Skin epidermis (tissue), 12 donors: ENCODE measurements around the gene C2orf72.
"Not testable (repeated sequence)": the region's sequence is repeated elsewhere in the genome, so short reads cannot be mapped to it uniquely, and the experiment has no call there.

Experiments used
- H3K27ac ChIP-seq, 21 experiments: fragments of 200-600 bp; sonication (generic) in 11 of 21; one replicate each; pipeline ENCODE4 v1.5.0; 2020; ENCODE audit warnings: mild to moderate bottlenecking in 3 of 21, inconsistent platforms in 2 of 21, moderate library complexity in 2 of 21
- H3K4me3 ChIP-seq, 7 experiments: fragments of 200-600 bp; sonication (generic) in 2 of 7; one replicate each; pipeline ENCODE4 v1.5.0; 2020; ENCODE audit warnings: inconsistent platforms in 2 of 7, mild to moderate bottlenecking in 2 of 7, moderate library complexity in 1 of 7

C2orf72 gene

GRCh38 chr2:231011526-231011925 is 25.8 kb upstream of the C2orf72 start:
- no peak overlapping the region for H3K4me3 ChIP-seq
- H3K27ac ChIP-seq = no peak overlapping the region

GRCh38 chr2:231012463-231012862 is 24.9 kb upstream of the C2orf72 start:
- Histone ChIP-seq H3K27ac (no peak overlapping the region), H3K4me3 (no peak overlapping the region)

GRCh38 chr2:231013820-231014219 is 23.5 kb upstream of the C2orf72 start:
- H3K4me3 ChIP-seq = no peak overlapping the region
- H3K27ac ChIP-seq = no peak overlapping the region

GRCh38 chr2:231015478-231015877 is 21.8 kb upstream of the C2orf72 start:
- Histone ChIP-seq H3K4me3 (no peak overlapping the region), H3K27ac (no peak overlapping the region)

- Histone ChIP-seq H3K4me3 (no peak overlapping the region), H3K27ac (no peak overlapping the region)
Measured at GRCh38 chr2:231015926-231016325, 21.4 kb upstream of the C2orf72 start.

- Histone ChIP-seq H3K4me3 (no peak overlapping the region), H3K27ac (no peak overlapping the region)
Measured at GRCh38 chr2:231016566-231017230, 20.6 kb upstream of the C2orf72 start.

GRCh38 chr2:231017231-231017598 is 20.1 kb upstream of the C2orf72 start:
- H3K4me3 ChIP-seq = no peak overlapping the region
- no peak overlapping the region for H3K27ac ChIP-seq

GRCh38 chr2:231018184-231018583 is 19.1 kb upstream of the C2orf72 start:
- H3K4me3 ChIP-seq = no peak overlapping the region
- no peak overlapping the region for H3K27ac ChIP-seq

- H3K27ac ChIP-seq = not testable (repeated sequence)
Measured at GRCh38 chr2:231025059-231025458, 12.3 kb upstream of the C2orf72 start.

GRCh38 chr2:231028889-231029288 is 8.4 kb upstream of the C2orf72 start:
- Histone ChIP-seq H3K4me3 (no peak overlapping the region), H3K27ac (no peak overlapping the region)

More at GRCh38 chr2:231025059-231025458, 12.3 kb upstream of the C2orf72 start:
- not testable (repeated sequence) for H3K4me3 ChIP-seq

GRCh38 chr2:231029563-231029962 is 7.8 kb upstream of the C2orf72 start:
- H3K4me3 ChIP-seq = no peak overlapping the region
- H3K27ac ChIP-seq = no peak overlapping the region

- Histone ChIP-seq H3K4me3 (no peak overlapping the region), H3K27ac (no peak overlapping the region)
Measured at GRCh38 chr2:231030725-231031124, 6.6 kb upstream of the C2orf72 start.

GRCh38 chr2:231032575-231033140 is 4.7 kb upstream of the C2orf72 start:
- no peak overlapping the region for H3K27ac ChIP-seq
- no peak overlapping the region for H3K4me3 ChIP-seq

GRCh38 chr2:231033147-231034132 is 3.9 kb upstream of the C2orf72 start:
- H3K4me3 ChIP-seq = no peak overlapping the region
- no peak overlapping the region for H3K27ac ChIP-seq

- Histone ChIP-seq H3K27ac (no peak overlapping the region), H3K4me3 (no peak overlapping the region)
Measured at GRCh38 chr2:231034291-231034882, 2.9 kb upstream of the C2orf72 start.

- Histone ChIP-seq H3K27ac (no peak overlapping the region), H3K4me3 (no peak overlapping the region)
Measured at GRCh38 chr2:231036131-231036530, 1.2 kb upstream of the C2orf72 start.

- H3K4me3 ChIP-seq = no peak overlapping the region
- no peak overlapping the region for H3K27ac ChIP-seq
Measured at GRCh38 chr2:231036578-231037106, 681 bp upstream of the C2orf72 start.

GRCh38 chr2:231037731-231038482 is 584 bp downstream of the C2orf72 start:
- Histone ChIP-seq H3K4me3 (no peak overlapping the region), H3K27ac (no peak overlapping the region)

GRCh38 chr2:231038483-231039293 is 1.4 kb downstream of the C2orf72 start:
- Histone ChIP-seq H3K4me3 (no peak overlapping the region), H3K27ac (no peak overlapping the region)
